Measurements from ENCODE around the gene MFSD8.
"Not testable (repeated sequence)": the region's sequence is repeated elsewhere in the genome, so short reads cannot be mapped to it uniquely, and the experiment has no call there.

MFSD8 gene, protein sequence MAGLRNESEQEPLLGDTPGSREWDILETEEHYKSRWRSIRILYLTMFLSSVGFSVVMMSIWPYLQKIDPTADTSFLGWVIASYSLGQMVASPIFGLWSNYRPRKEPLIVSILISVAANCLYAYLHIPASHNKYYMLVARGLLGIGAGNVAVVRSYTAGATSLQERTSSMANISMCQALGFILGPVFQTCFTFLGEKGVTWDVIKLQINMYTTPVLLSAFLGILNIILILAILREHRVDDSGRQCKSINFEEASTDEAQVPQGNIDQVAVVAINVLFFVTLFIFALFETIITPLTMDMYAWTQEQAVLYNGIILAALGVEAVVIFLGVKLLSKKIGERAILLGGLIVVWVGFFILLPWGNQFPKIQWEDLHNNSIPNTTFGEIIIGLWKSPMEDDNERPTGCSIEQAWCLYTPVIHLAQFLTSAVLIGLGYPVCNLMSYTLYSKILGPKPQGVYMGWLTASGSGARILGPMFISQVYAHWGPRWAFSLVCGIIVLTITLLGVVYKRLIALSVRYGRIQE

GRCh38 chr4:127965062-127965802 lies at the start of gene MFSD8, which contains the start of gene ABHD18:
MFSD8 (minus strand) TSS chr4:127965173; CDS start chr4:127965133, 40 bp downstream.
ABHD18 (plus strand) TSS chr4:127965406; CDS start chr4:127982956, 17,550 bp downstream.
- DNase-seq: peak; percentile 98

- DNase-seq: no peak
These were observed 44.5 kb upstream of the MFSD8 start for GRCh38 chr4:128009428-128009827.

DNA sequence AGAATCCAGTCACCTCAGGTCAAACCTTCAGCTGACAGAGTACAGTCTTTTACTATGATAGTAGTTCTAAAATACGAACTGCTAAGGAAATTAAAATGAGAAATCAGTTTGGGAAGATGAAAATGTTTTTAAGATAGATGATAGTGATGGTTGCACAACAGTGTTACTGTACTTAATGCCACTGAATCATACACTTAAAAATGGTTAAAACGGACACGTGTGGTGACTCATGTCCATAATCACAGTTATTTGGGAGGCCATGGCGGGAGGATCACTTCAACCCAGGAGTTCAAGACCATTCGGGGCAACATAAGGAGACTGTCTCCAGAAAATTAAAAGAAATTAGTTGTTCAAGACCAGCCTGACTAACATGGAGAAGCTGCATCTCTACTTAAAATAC lies 41.6 kb upstream of the MFSD8 start:
- no peak for DNase-seq

GRCh38 chr4:127997534-127998388 lies 32.8 kb upstream of the MFSD8 start:
- DNase-seq: no peak

DNA sequence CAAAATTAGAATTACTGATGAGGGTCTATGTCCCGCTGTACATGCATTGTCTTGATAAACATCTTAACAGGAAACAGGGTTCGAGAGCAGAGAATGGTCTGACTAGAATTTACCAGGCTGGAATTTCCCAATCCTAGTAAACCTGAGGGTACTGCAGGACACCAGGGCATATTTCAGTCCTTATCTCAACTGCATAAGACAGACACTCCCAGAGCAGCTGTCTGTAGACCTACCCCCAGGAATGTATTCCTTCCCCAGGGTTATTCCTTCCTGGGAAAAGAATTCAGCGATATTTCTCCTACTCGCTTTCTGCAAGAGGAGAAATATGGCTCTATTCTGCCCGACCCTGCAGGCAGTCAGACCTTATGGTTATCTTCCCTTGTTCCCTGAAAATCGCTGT lies 31.5 kb upstream of the MFSD8 start:
- DNase-seq: not testable (repeated sequence)

GRCh38 chr4:127995776-127996175 lies 30.8 kb upstream of the MFSD8 start:
- no peak for DNase-seq

DNA sequence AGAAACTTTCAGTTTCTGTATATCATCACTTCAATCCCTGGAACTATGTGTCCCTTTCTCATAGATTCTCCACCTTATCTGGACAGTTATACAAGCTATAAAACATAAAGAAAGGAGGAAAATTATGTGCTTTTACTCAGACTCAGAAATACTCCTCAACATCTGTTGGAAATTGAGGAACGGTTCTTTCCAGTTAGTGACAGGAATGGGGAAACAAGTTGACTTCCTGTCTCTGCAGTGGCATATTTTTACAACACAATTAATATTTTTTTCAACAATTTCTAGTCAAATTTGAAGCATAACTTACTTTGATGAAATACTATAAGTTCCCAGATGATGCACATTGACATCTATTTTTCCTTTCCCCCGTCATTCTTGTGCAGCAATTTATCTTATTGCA lies 28.2 kb upstream of the MFSD8 start:
- DNase-seq: no peak

DNA sequence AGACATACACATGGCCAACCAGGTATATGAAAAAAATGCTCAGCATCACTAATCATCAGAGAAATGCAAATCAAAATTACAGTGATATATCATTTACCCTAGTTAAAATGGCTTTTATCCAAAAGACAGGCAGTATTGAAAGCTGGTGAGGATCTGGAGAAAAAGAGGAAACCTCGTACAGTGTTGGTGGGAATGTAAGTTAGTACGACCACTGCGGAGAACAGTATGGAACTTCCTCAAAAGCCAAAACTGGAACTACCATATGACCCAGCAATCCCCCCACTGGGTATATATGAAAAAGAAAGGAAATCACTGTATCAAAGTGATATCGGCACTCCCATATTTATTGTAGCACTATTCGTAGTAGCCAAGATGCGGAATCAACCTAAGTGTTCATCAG lies 23.7 kb upstream of the MFSD8 start:
- DNase-seq: no peak

DNA sequence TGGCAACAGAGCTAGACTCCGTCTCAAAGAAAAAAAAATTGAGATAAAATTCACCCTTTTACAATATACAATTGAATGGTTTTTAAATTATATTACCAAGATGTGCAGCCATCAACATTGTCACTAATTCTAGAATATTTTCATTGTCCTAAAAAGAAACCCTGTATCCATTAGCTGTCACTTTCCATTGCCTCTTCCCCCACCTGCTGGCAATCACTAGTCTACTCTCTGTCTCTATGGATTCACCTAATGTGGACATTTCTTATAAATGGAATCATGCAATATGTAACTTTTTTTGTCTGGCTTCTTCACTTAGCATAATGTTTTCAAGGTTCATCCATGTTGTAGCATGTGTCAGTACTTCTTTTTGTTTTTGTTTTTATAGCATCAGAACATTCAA lies 21.0 kb upstream of the MFSD8 start:
- no peak for DNase-seq

GRCh38 chr4:127982445-127982844 lies 17.5 kb upstream of the MFSD8 start:
- no peak for DNase-seq

DNA sequence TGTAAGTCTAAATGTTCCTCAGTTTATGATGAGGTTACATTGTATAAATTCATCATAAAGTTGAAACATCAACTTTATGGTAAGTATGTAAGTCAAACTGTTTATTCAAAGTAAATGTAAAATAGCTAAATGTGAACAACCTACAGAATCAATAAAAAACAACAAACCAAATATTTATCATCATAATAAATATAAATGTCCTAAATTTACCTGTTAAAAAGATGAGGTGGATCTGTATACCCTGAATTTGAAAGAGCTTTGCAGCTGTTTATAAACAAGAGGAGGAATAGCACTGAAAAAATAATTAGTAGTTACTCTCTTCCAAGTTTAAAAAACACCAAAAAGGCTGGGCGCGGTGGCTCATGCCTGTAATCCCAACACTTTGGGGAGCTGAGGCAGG lies 14.0 kb upstream of the MFSD8 start:
- DNase-seq: no peak

- peak; percentile 4 for DNase-seq
These were observed 10.3 kb upstream of the MFSD8 start for GRCh38 chr4:127975121-127975770.

DNA sequence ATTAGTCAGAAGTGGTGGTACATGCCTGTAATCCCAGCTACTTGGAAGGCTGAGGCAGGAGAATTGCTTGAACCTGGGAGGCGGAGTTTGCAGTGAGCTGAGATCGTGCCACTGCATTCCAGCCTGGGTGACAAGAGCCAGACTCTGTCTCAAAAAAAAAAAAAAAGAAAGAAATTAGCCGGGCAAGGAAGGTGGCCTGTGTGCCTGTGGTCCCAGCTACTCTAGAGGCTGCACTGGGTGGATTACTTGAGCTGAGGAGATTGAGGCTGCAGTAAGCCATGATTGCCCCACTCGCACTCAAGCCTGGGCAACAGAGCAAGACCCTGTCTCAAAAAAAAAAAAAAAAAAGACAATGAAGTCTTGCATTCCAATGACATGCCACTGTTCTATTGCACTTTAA lies 6.0 kb upstream of the MFSD8 start:
- DNase-seq: not testable (repeated sequence)

DNA sequence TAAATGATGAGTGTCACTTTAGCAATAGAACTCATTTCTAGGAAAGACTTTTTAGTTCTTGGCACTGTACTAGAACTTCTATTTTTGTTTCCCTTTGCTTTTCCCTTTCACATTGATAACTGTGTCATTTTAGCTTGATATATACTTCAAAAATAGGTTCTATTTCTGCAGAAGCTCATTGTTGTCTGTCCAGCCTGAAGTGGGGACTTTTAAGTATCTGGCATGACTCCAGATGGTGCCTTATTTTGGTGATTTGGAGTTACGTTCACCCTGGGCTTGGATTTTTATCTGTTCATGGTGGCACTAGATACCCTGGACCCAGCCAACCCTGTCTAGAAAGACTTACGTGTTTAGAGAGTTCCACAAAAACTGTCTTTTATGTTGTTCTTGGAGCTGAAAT lies 3.6 kb upstream of the MFSD8 start:
- no peak for DNase-seq

GRCh38 chr4:127967141-127967775 lies 2.3 kb upstream of the MFSD8 start:
- no peak for DNase-seq

- peak; percentile 70 for DNase-seq
These were observed 816 bp upstream of the MFSD8 start for GRCh38 chr4:127965803-127966175.

- DNase-seq: peak; percentile 56
These were observed 429 bp downstream of the MFSD8 start for GRCh38 chr4:127964426-127965061.

DNA sequence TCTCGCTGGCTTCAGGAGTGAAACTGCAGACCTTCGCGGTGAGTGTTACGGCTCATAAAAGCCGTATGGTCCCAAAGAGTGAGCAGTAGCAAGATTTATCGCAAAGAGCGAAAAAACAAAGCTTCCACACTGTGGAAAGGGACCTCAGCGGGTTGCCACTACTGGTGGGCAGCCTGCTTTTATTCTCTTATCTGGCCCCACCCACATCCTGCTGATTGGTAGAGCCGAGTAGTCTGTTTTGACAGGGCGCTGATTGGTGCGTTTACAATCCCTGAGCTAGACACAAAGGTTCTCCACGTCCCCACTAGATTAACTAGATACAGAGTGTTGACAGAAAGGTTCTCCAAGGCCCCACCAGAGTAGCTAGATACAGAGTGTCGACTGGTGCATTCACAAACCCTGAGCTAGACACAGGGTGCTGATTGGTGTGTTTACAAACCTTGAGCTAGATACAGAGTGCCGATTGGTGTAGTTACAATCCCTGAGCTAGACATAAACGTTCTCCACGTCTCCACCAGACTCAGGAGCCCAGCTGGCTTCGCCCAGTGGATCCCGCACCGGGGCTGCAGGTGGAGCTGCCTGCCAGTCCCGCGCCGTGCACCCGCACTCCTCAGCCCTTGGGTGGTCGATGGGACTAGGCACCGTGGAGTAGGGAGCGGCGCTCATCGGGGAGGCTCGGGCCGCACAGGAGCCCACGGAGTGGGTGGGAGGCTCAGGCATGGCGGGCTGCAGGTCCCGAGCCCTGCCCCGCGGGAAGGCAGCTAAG lies 1.2 kb downstream of the MFSD8 start:
- DNase-seq: not testable (repeated sequence)

DNA sequence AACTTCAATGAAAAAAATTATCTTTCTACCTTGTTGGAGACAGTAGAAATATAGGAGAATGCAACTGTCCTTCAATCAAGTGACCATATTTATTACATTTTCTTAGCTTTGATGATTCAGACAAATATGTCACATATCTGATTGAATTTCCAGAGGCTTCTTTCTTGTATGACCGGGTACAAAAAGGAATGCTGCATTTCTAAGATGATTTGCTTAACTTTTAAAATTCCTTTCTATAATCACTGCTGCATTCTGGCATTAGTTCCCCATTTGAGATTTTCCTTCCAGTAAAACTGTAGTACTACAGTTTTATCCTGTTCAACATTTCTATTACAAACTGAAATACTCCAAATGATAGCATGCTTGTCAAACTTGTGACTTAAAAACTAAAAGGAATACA lies 5.2 kb downstream of the MFSD8 start:
- DNase-seq: no peak

- no peak for DNase-seq
These were observed 7.9 kb downstream of the MFSD8 start for GRCh38 chr4:127957105-127957504.

GRCh38 chr4:127936974-127937373 lies 28.0 kb downstream of the MFSD8 start:
- no peak for DNase-seq

Measured in NCI-H1092 treated with DMSO at 0.1 percent for 48 hours (cell line).